ENCODE data around the gene P2RY14. TPM values are rescaled to one million over a fixed set of nuclear protein-coding genes. Genes with fewer than 3 reads are reported as not detected.
A peak's percentile ranks its signal among the peaks of the same experiment; 100 is the strongest.

P2RY14 gene
- total and polyA plus RNA-seq, 2 experiments from 2014 or later, result 0.95 TPM; not detected in 1

DNA sequence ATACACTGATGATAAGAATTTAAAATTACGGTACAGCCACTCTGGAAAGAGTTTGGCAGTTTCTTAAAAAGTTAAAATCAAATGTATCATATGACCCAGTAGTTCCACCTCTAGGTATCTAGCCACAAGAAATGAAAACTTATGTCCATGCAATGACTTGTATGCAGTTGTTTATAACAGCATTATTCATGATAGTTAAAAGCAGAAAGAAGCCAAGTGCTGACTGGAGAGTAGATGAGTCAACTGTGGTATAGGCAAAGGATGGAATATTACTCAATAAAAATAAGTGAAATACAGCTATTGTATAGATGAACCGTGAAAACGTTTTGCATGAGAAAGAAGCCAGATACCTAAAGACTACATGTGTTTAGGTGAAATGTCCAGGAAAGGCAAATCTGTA is 23.4 kb upstream of the P2RY14 start:
- H3K27ac ChIP-seq (ENCODE audit: low read depth), result no peak overlapping the region
- no peak for ATAC-seq

DNA sequence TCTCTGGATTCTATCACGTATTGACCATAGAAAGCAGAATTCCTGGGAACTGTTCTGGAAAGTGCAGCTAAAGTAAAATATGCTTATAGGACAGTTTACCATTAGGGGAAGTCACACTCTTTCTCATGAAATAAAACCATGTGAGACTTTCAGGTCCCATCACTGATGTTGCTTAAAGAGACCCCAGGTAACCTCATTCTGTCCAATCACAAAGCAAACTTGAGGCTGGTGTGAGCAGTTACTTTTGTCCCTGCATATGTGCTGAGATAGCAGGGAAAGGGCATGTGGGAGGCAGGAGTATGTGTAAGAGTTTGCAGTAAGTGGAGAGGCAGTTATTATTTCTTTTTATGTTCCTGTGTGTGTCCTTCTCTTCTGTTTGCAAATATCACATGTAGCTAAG is 22.2 kb upstream of the P2RY14 start:
- Histone ChIP-seq H3K4me3 (no peak overlapping the region), H3K79me2 (replicated peaks; ENCODE audit: insufficient read depth) (no peaks in the 10 kb centered on the region), H3K27ac (ENCODE audit: low read depth) (no peak overlapping the region), H3F3A (replicated peaks; ENCODE audit: low read depth) (no peaks in the 10 kb centered on the region), H4K20me1 (replicated peaks; ENCODE audit: insufficient read depth) (no peaks in the 10 kb centered on the region), H3K4me2 (no peak overlapping the region), H3K9me2 (ENCODE audit: insufficient read depth) (no peaks in the 10 kb centered on the region), H2AFZ (no peak overlapping the region), H3K36me3 (ENCODE audit: insufficient read depth) (no peaks in the 10 kb centered on the region), H3K27me3 (ENCODE audit: insufficient read depth) (no peaks in the 10 kb centered on the region), H3K4me1 (ENCODE audit: insufficient read depth) (peaks cover 14% of the 10 kb centered on the region)
- Mint-ChIP-seq H3K36me3 (ENCODE audit: low read depth) (no peaks in the 10 kb centered on the region), H3K9me3 (no peaks in the 10 kb centered on the region), H3K4me3 (no peak overlapping the region), H3K27me3 (ENCODE audit: insufficient read depth, low read depth, poor library complexity) (peaks cover 2% of the 10 kb centered on the region), H3K27ac (peak overlapping the region; percentile 22; the same call in 1 of the 2 replicates), H3K4me1 (peaks cover 44% of the 10 kb centered on the region)
- ATAC-seq (no peak), DNase-seq (ENCODE audit: low spot score) (no peak)
- TF ChIP-seq EZH2 (IDR thresholded peaks at IDR 0.05; ENCODE audit: low read depth, unreplicated experiment) (no peak), JUNB (IDR thresholded peaks at IDR 0.05; ENCODE audit: unreplicated experiment) (no peak), NANOG (IDR thresholded peaks at IDR 0.05; ENCODE audit: borderline replicate concordance) (no peak), ZNF114 (CRISPR knock-in tag; IDR thresholded peaks at IDR 0.05) (no peak), ZNF331 (CRISPR knock-in tag; IDR thresholded peaks at IDR 0.05; ENCODE audit: low read depth) (no peak), CREB1 (CRISPR knock-in tag; IDR thresholded peaks at IDR 0.05; ENCODE audit: low read depth) (no peak), STAT1 (IDR thresholded peaks at IDR 0.05; ENCODE audit: unreplicated experiment) (no peak)
- TF ChIP-seq, protein P1, sequence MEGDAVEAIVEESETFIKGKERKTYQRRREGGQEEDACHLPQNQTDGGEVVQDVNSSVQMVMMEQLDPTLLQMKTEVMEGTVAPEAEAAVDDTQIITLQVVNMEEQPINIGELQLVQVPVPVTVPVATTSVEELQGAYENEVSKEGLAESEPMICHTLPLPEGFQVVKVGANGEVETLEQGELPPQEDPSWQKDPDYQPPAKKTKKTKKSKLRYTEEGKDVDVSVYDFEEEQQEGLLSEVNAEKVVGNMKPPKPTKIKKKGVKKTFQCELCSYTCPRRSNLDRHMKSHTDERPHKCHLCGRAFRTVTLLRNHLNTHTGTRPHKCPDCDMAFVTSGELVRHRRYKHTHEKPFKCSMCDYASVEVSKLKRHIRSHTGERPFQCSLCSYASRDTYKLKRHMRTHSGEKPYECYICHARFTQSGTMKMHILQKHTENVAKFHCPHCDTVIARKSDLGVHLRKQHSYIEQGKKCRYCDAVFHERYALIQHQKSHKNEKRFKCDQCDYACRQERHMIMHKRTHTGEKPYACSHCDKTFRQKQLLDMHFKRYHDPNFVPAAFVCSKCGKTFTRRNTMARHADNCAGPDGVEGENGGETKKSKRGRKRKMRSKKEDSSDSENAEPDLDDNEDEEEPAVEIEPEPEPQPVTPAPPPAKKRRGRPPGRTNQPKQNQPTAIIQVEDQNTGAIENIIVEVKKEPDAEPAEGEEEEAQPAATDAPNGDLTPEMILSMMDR (conservative IDR thresholded peaks at IDR 0.05; ENCODE audit: low read depth in 2 of 2), result no peak
- TF ChIP-seq, protein P2, sequence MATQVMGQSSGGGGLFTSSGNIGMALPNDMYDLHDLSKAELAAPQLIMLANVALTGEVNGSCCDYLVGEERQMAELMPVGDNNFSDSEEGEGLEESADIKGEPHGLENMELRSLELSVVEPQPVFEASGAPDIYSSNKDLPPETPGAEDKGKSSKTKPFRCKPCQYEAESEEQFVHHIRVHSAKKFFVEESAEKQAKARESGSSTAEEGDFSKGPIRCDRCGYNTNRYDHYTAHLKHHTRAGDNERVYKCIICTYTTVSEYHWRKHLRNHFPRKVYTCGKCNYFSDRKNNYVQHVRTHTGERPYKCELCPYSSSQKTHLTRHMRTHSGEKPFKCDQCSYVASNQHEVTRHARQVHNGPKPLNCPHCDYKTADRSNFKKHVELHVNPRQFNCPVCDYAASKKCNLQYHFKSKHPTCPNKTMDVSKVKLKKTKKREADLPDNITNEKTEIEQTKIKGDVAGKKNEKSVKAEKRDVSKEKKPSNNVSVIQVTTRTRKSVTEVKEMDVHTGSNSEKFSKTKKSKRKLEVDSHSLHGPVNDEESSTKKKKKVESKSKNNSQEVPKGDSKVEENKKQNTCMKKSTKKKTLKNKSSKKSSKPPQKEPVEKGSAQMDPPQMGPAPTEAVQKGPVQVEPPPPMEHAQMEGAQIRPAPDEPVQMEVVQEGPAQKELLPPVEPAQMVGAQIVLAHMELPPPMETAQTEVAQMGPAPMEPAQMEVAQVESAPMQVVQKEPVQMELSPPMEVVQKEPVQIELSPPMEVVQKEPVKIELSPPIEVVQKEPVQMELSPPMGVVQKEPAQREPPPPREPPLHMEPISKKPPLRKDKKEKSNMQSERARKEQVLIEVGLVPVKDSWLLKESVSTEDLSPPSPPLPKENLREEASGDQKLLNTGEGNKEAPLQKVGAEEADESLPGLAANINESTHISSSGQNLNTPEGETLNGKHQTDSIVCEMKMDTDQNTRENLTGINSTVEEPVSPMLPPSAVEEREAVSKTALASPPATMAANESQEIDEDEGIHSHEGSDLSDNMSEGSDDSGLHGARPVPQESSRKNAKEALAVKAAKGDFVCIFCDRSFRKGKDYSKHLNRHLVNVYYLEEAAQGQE (IDR thresholded peaks at IDR 0.05; ENCODE audit: unreplicated experiment), result no peak

More for the DNA sequence above, 23.4 kb upstream of the P2RY14 start:
- Mint-ChIP-seq H3K27me3 (ENCODE audit: insufficient read depth, low read depth, poor library complexity) (peaks cover 2% of the 10 kb centered on the region), H3K4me3 (no peak overlapping the region), H3K36me3 (ENCODE audit: low read depth) (no peaks in the 10 kb centered on the region), H3K27ac (no peak overlapping the region), H3K9me3 (no peaks in the 10 kb centered on the region), H3K4me1 (peaks cover 49% of the 10 kb centered on the region)
- no peaks in the 10 kb centered on the region for H3F3A ChIP-seq (replicated peaks; ENCODE audit: low read depth)
- no peaks in the 10 kb centered on the region for H3K27me3 ChIP-seq (ENCODE audit: insufficient read depth)
- peaks cover 17% of the 10 kb centered on the region for H3K4me1 ChIP-seq (ENCODE audit: insufficient read depth)
- no peaks in the 10 kb centered on the region for H4K20me1 ChIP-seq (replicated peaks; ENCODE audit: insufficient read depth)
- H3K4me2 ChIP-seq, result no peak overlapping the region
- TF ChIP-seq EZH2 (IDR thresholded peaks at IDR 0.05; ENCODE audit: low read depth, unreplicated experiment) (no peak), CREB1 (CRISPR knock-in tag; IDR thresholded peaks at IDR 0.05; ENCODE audit: low read depth) (no peak), EZH2phosphoT487 (IDR thresholded peaks at IDR 0.05; ENCODE audit: unreplicated experiment) (no peak)
- TF ChIP-seq, protein P2 (IDR thresholded peaks at IDR 0.05; ENCODE audit: unreplicated experiment), result no peak
- H2AFZ ChIP-seq, result no peak overlapping the region
- no peaks in the 10 kb centered on the region for H3K79me2 ChIP-seq (replicated peaks; ENCODE audit: insufficient read depth)
- H3K4me3 ChIP-seq, result no peak overlapping the region
- DNase-seq (ENCODE audit: low spot score), result no peak
- no peaks in the 10 kb centered on the region for H3K9me2 ChIP-seq (ENCODE audit: insufficient read depth)
- H3K36me3 ChIP-seq (ENCODE audit: insufficient read depth), result no peaks in the 10 kb centered on the region
